ENCODE measurements around the gene GAMT. TPM values are rescaled to one million over a fixed set of nuclear protein-coding genes. Genes with fewer than 3 reads are reported as not detected.
"Not testable (repeated sequence)": the region's sequence is repeated elsewhere in the genome, so short reads cannot be mapped to it uniquely, and the experiment has no call there.

GAMT gene
- total RNA-seq, 1 experiment from 2014 or later, result 21.6 TPM

GRCh38 chr19:1422360-1422759 lies 21.0 kb upstream of the GAMT start:
- no peak for DNase-seq (ENCODE audit: low read depth, low spot score)
- in situ Hi-C loops (cut with HindIII; ENCODE audit: low pct_unique_long_range_greater_than_20kb, low sequenced_read_pairs), result no loop called here

GRCh38 chr19:1421958-1422305 lies 20.6 kb upstream of the GAMT start:
- in situ Hi-C loops (cut with HindIII; ENCODE audit: low pct_unique_long_range_greater_than_20kb, low sequenced_read_pairs), result no loop called here
- no peak for DNase-seq (ENCODE audit: low read depth, low spot score)

GRCh38 chr19:1421218-1421957 lies 20.0 kb upstream of the GAMT start:
- in situ Hi-C loops (cut with HindIII; ENCODE audit: low pct_unique_long_range_greater_than_20kb, low sequenced_read_pairs), result no loop called here

GRCh38 chr19:1420590-1420989 lies 19.2 kb upstream of the GAMT start:
- DNase-seq (ENCODE audit: low read depth, low spot score), result no peak
- in situ Hi-C loops (cut with HindIII; ENCODE audit: low pct_unique_long_range_greater_than_20kb, low sequenced_read_pairs), result no loop called here

More at GRCh38 chr19:1421218-1421957, 20.0 kb upstream of the GAMT start:
- DNase-seq (ENCODE audit: low read depth, low spot score), result no peak

GRCh38 chr19:1420085-1420484 lies 18.7 kb upstream of the GAMT start:
- in situ Hi-C loops (cut with HindIII; ENCODE audit: low pct_unique_long_range_greater_than_20kb, low sequenced_read_pairs); DNase-seq (ENCODE audit: low read depth, low spot score): not testable (repeated sequence)

GRCh38 chr19:1418951-1419738 lies 17.8 kb upstream of the GAMT start:
- no peak for DNase-seq (ENCODE audit: low read depth, low spot score)
- in situ Hi-C loops (cut with HindIII; ENCODE audit: low pct_unique_long_range_greater_than_20kb, low sequenced_read_pairs), result no loop called here

- no peak for DNase-seq (ENCODE audit: low read depth, low spot score)
- in situ Hi-C loops (cut with HindIII; ENCODE audit: low pct_unique_long_range_greater_than_20kb, low sequenced_read_pairs), result no loop called here
Measured at GRCh38 chr19:1418496-1418775, 17.1 kb upstream of the GAMT start.

- in situ Hi-C loops (cut with HindIII; ENCODE audit: low pct_unique_long_range_greater_than_20kb, low sequenced_read_pairs), result no loop called here
- DNase-seq (ENCODE audit: low read depth, low spot score), result no peak
Measured at GRCh38 chr19:1417681-1418495, 16.5 kb upstream of the GAMT start.

- no peak for DNase-seq (ENCODE audit: low read depth, low spot score)
- in situ Hi-C loops (cut with HindIII; ENCODE audit: low pct_unique_long_range_greater_than_20kb, low sequenced_read_pairs), result no loop called here
Measured at GRCh38 chr19:1417145-1417544, 15.8 kb upstream of the GAMT start.

- no peak for DNase-seq (ENCODE audit: low read depth, low spot score)
- in situ Hi-C loops (cut with HindIII; ENCODE audit: low pct_unique_long_range_greater_than_20kb, low sequenced_read_pairs), result no loop called here
Measured at GRCh38 chr19:1416014-1416841, 14.9 kb upstream of the GAMT start.

GRCh38 chr19:1412995-1413800 lies 11.9 kb upstream of the GAMT start:
- in situ Hi-C loops (cut with HindIII; ENCODE audit: low pct_unique_long_range_greater_than_20kb, low sequenced_read_pairs), result no loop called here

GRCh38 chr19:1412323-1412923 lies 11.1 kb upstream of the GAMT start:
- in situ Hi-C loops (cut with HindIII; ENCODE audit: low pct_unique_long_range_greater_than_20kb, low sequenced_read_pairs), result no loop called here

More at GRCh38 chr19:1412995-1413800, 11.9 kb upstream of the GAMT start:
- DNase-seq (ENCODE audit: low read depth, low spot score), result no peak

GRCh38 chr19:1411255-1412191 lies 10.2 kb upstream of the GAMT start:
- DNase-seq (ENCODE audit: low read depth, low spot score), result no peak

More at GRCh38 chr19:1412323-1412923, 11.1 kb upstream of the GAMT start:
- DNase-seq (ENCODE audit: low read depth, low spot score), result no peak

GRCh38 chr19:1410789-1411188 lies 9.4 kb upstream of the GAMT start:
- DNase-seq (ENCODE audit: low read depth, low spot score), result no peak
- in situ Hi-C loops (cut with HindIII; ENCODE audit: low pct_unique_long_range_greater_than_20kb, low sequenced_read_pairs), result no loop called here

More at GRCh38 chr19:1411255-1412191, 10.2 kb upstream of the GAMT start:
- in situ Hi-C loops (cut with HindIII; ENCODE audit: low pct_unique_long_range_greater_than_20kb, low sequenced_read_pairs), result no loop called here

- no peak for DNase-seq (ENCODE audit: low read depth, low spot score)
- in situ Hi-C loops (cut with HindIII; ENCODE audit: low pct_unique_long_range_greater_than_20kb, low sequenced_read_pairs), result no loop called here
Measured at GRCh38 chr19:1410136-1410786, 8.9 kb upstream of the GAMT start.

Measured in SK-MEL-5 (cell line).